B cell (primary cell): ENCODE results near the gene ATP6V0E1.

Experiments used
- CTCF ChIP-seq: fragments of 200-600 bp; IDR thresholded peaks from one replicate; pipeline ENCODE4 v1.8.0; 2022; ENCODE audit warnings: antibody characterized with exemption, mild to moderate bottlenecking
- EZH2 ChIP-seq: IDR thresholded peaks from 2 replicates; pipeline ENCODE4 v1.6.1; 2012; ENCODE audit warnings: borderline replicate concordance, low read depth, mild to moderate bottlenecking, moderate library complexity, low read length; ENCODE audit not compliant: insufficient read depth, poor library complexity, severe bottlenecking

- TF ChIP-seq CTCF = no peak
- no peak for TF ChIP-seq EZH2
These were observed 4.7 kb downstream of the ATP6V0E1 start for GRCh38 chr5:172988276-172988675.
